ENCODE measurements around the gene B4GALT3. TPM values are rescaled to one million over a fixed set of nuclear protein-coding genes. Genes with fewer than 3 reads are reported as not detected.

Gene B4GALT3
- 39.8 and 43.7 TPM in 2 replicates for polyA plus RNA-seq
- polyA minus RNA-seq, result 24.3 and 24.8 TPM in 2 replicates

GRCh38 chr1:161177112-161177935, at the start of gene B4GALT3:
Gene B4GALT3 (minus strand): TSS chr1:161177507. CDS start chr1:161176060, 1,447 bp downstream.
- H3K9ac ChIP-seq (ENCODE audit: low read length), result peak within 1 kb of the TSS; percentile 81
- H3K36me3 ChIP-seq (ENCODE audit: insufficient read depth, low read length), result no peaks in the 10 kb centered on the region
- peak within 1 kb of the TSS; percentile 81 for H3K4me2 ChIP-seq (ENCODE audit: low read length)
- no peaks in the 10 kb centered on the region for H3K9me3 ChIP-seq (ENCODE audit: low read length)
- H3K27ac ChIP-seq (ENCODE audit: low read length), result peak within 1 kb of the TSS; percentile 63
- H3F3A ChIP-seq (ENCODE audit: insufficient read depth, low read length, poor library complexity, severe bottlenecking), result no peaks in the 10 kb centered on the region
- peak within 1 kb of the TSS; percentile 61 for H2AFZ ChIP-seq (ENCODE audit: low read depth, low read length)
- H4K20me1 ChIP-seq (ENCODE audit: insufficient read depth), result no peaks in the 10 kb centered on the region
- no peaks in the 10 kb centered on the region for H3K9me2 ChIP-seq (ENCODE audit: insufficient read depth, low read length)
- no peaks in the 10 kb centered on the region for H3K27me3 ChIP-seq (ENCODE audit: insufficient read depth, low read depth, low read length)
- H3K79me2 ChIP-seq (replicated peaks; ENCODE audit: insufficient read depth, low read length), result peaks cover 6% of the 10 kb centered on the region
- peak within 1 kb of the TSS; percentile 78 for H3K4me3 ChIP-seq (ENCODE audit: low read length)
- TF ChIP-seq RAD21 (conservative IDR thresholded peaks at IDR 0.05) (peak; percentile 4), POLR2AphosphoS5 (IDR thresholded peaks at IDR 0.05) (peak; percentile 87), EZH2 (IDR thresholded peaks at IDR 0.05; ENCODE audit: borderline replicate concordance, insufficient read depth, low read length, poor library complexity, severe bottlenecking) (no peak), CTCF (IDR thresholded peaks at IDR 0.05; ENCODE audit: poor library complexity, severe bottlenecking) (peak; percentile 41), REST (IDR thresholded peaks at IDR 0.05; ENCODE audit: borderline replicate concordance) (peak; percentile 14), SMC3 (conservative IDR thresholded peaks at IDR 0.05; ENCODE audit: poor library complexity) (no peak), TAF1 (IDR thresholded peaks at IDR 0.05; ENCODE audit: low read depth) (peak; percentile 93), EP300 (conservative IDR thresholded peaks at IDR 0.05; ENCODE audit: poor library complexity, severe bottlenecking) (no peak), MXI1 (conservative IDR thresholded peaks at IDR 0.05; ENCODE audit: poor library complexity, severe bottlenecking) (peak; percentile 80)

GRCh38 chr1:161226759-161227158, 49.5 kb upstream of the B4GALT3 start:
- Histone ChIP-seq H3K79me2 (replicated peaks; ENCODE audit: insufficient read depth, low read length) (peaks cover 2% of the 10 kb centered on the region), H2AFZ (ENCODE audit: low read depth, low read length) (peak overlapping the region; percentile 80)

More at GRCh38 chr1:161226759-161227158, 49.5 kb upstream of the B4GALT3 start:
- Histone ChIP-seq H3K4me3 (ENCODE audit: low read length) (peak overlapping the region; percentile 73), H3K9ac (ENCODE audit: low read length) (peak overlapping the region; percentile 79), H3K27ac (ENCODE audit: low read length) (peak overlapping the region; percentile 51), H3F3A (ENCODE audit: insufficient read depth, low read length, poor library complexity, severe bottlenecking) (no peaks in the 10 kb centered on the region), H3K9me3 (ENCODE audit: low read length) (no peaks in the 10 kb centered on the region), H3K9me2 (ENCODE audit: insufficient read depth, low read length) (no peaks in the 10 kb centered on the region), H4K20me1 (ENCODE audit: insufficient read depth) (no peaks in the 10 kb centered on the region), H3K36me3 (ENCODE audit: insufficient read depth, low read length) (no peaks in the 10 kb centered on the region), H3K27me3 (ENCODE audit: insufficient read depth, low read depth, low read length) (no peaks in the 10 kb centered on the region), H3K4me2 (ENCODE audit: low read length) (peak overlapping the region; percentile 59)
- TF ChIP-seq MXI1 (conservative IDR thresholded peaks at IDR 0.05; ENCODE audit: poor library complexity, severe bottlenecking) (no peak), SMC3 (conservative IDR thresholded peaks at IDR 0.05; ENCODE audit: poor library complexity) (no peak), REST (IDR thresholded peaks at IDR 0.05; ENCODE audit: borderline replicate concordance) (no peak), TAF1 (IDR thresholded peaks at IDR 0.05; ENCODE audit: low read depth) (no peak), CTCF (IDR thresholded peaks at IDR 0.05; ENCODE audit: poor library complexity, severe bottlenecking) (no peak), POLR2AphosphoS5 (IDR thresholded peaks at IDR 0.05) (no peak), EP300 (conservative IDR thresholded peaks at IDR 0.05; ENCODE audit: poor library complexity, severe bottlenecking) (no peak)
